Keratinocyte (primary cell): ENCODE data around the gene SFRP5.

Experiments
- EZH2 ChIP-seq: IDR thresholded peaks from one replicate; pipeline ENCODE4 v1.6.1; 2012; ENCODE audit warnings: inconsistent platforms, mild to moderate bottlenecking, low read length, moderate library complexity
- TF ChIP-seq, protein P1 (sequence below), 3 experiments: IDR thresholded peaks in 1 of 3; conservative IDR thresholded peaks in 1 of 3; optimal IDR thresholded peaks in 1 of 3; 2 replicates in 2 of 3; 3 replicates in 1 of 3; pipeline versions ENCODE3 to v1.5.1; 2011; ENCODE audit warnings: low read length in 3 of 3, mild to moderate bottlenecking in 3 of 3, moderate library complexity in 2 of 3, control low read depth in 1 of 3, inconsistent platforms in 1 of 3; ENCODE audit not compliant: insufficient read depth in 2 of 3; ENCODE audit errors: extremely low read depth in 1 of 3

DNA sequence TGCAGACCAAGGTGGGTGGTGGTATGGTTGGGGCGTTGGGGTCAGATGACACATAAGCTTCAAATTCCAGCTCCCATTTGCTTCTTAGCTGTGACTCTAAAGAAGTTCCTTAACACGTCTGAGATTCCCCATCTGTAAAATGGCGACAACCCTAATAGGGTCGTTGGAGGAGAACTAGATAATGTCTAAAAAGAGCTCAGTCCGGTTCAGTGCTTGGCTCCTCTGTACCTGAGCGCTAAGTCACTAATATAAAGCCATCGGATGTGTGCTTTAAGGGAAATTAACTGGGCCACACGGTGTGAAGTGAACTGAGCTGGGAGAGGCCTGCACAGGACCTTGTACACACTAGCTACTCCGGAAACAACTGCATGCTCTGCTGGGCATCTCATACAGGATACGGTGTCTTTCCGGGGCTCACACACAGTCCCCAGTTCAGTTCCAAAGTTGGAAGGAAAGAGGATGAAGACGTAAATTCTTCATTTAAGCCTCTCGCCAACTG, 35.3 kb downstream of the SFRP5 start:
- TF ChIP-seq, protein P1, sequence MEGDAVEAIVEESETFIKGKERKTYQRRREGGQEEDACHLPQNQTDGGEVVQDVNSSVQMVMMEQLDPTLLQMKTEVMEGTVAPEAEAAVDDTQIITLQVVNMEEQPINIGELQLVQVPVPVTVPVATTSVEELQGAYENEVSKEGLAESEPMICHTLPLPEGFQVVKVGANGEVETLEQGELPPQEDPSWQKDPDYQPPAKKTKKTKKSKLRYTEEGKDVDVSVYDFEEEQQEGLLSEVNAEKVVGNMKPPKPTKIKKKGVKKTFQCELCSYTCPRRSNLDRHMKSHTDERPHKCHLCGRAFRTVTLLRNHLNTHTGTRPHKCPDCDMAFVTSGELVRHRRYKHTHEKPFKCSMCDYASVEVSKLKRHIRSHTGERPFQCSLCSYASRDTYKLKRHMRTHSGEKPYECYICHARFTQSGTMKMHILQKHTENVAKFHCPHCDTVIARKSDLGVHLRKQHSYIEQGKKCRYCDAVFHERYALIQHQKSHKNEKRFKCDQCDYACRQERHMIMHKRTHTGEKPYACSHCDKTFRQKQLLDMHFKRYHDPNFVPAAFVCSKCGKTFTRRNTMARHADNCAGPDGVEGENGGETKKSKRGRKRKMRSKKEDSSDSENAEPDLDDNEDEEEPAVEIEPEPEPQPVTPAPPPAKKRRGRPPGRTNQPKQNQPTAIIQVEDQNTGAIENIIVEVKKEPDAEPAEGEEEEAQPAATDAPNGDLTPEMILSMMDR (optimal IDR thresholded peaks at IDR 0.05 in 1 of 3, IDR thresholded peaks at IDR 0.05 in 1 of 3, conservative IDR thresholded peaks at IDR 0.05 in 1 of 3; ENCODE audit: extremely low read depth in 1 of 3, insufficient read depth in 2 of 3, low read length in 3 of 3), result no peak
- no peak for TF ChIP-seq EZH2
